ENCODE data around the gene HPCAL4.

Gene HPCAL4

DNA sequence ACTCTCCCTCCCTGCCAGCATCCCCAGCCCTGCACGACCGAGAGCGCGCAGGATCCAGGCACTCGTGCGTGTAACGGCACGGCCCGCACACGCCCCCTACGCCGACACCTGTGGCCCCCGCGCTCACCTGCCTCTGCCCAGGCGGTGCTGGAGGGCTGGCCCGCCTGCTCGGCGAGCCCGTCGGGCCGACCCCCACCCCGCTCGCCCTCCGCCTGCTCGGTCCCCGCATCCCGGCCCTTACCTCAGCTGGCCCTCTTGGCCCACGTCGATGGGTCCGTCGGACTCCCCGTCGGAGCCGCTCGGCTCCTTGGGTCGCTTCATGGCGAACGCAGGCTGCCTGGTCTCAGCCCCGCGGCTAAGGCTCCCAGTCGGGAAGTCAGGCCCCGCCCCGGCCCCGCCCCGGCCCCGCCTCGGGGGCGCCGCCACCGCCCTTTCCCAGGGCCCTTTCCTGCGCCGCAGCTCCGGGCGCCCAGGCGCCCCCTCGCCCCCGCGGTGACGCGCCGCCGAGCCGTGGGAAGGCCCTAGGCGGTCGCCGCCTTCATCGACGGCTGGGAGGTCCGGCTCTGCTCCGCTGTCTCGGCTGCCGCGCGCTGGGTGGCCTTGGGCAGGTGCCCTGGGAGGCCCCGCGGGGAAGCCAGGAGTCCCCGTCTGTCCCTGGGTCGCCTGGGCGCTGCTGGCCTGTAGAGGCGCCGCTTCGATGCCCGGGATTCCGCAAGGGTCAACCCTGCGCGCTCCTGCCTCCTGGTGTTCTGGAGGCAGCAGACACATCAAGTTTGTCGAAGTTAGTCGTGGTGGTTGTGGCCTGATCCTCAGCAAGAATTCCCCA lies 51.7 kb downstream of the HPCAL4 start, which contains the start of gene HEYL:
TSS of gene HEYL (minus strand) at position 339 of the 826 bp plus-strand sequence. CDS start at position 321, 18 bp downstream.
- H3K36me3 ChIP-seq (ENCODE audit: control insufficient read depth in 2 of 2, insufficient read depth in 1 of 2, low read length in 2 of 2), result no peaks in the 10 kb centered on the region
- ChIA-PET POLR2A (interaction anchor here (1.3 to 1.8 kb wide), 2 partner anchors 33 to 65 kb away, joined by 3 to 5 read pairs; no protein-coding TSS in a partner anchor), CTCF (interaction anchor here (0.6 to 3.2 kb wide), 12 partner anchors 9 to 327 kb away, joined by 3 to 14 read pairs (median 4); no protein-coding TSS in a partner anchor)
- H3K9me3 ChIP-seq (ENCODE audit: control insufficient read depth, insufficient read depth, low read depth, low read length), result no peaks in the 10 kb centered on the region
- no peaks in the 10 kb centered on the region for H3K4me1 ChIP-seq (ENCODE audit: control insufficient read depth, insufficient read depth, low read length)
- peak within 1 kb of the TSS; percentile 58; the same call in 1 of the 2 replicates for H3K27ac ChIP-seq (ENCODE audit: extremely low read depth, low read depth, low read length)
- H3K4me3 ChIP-seq (ENCODE audit: low read depth, low read length), result peak within 1 kb of the TSS; percentile 53
- 0 out of 2 replicates have a peak, but pooled peaks have one; percentile 29 for TF ChIP-seq ZNF629 (tag by site-specific recombination; IDR thresholded peaks at IDR 0.05)
- TF ChIP-seq, protein P1, sequence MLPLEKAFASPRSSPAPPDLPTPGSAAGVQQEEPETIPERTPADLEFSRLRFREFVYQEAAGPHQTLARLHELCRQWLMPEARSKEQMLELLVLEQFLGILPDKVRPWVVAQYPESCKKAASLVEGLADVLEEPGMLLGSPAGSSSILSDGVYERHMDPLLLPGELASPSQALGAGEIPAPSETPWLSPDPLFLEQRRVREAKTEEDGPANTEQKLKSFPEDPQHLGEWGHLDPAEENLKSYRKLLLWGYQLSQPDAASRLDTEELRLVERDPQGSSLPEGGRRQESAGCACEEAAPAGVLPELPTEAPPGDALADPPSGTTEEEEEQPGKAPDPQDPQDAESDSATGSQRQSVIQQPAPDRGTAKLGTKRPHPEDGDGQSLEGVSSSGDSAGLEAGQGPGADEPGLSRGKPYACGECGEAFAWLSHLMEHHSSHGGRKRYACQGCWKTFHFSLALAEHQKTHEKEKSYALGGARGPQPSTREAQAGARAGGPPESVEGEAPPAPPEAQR (tag by site-specific recombination; IDR thresholded peaks at IDR 0.05), result no peak
- TF ChIP-seq GLIS1 (tag by site-specific recombination; IDR thresholded peaks at IDR 0.05), result peak; percentile 89
- TF ChIP-seq ZNF777 (tag by site-specific recombination; IDR thresholded peaks at IDR 0.05; ENCODE audit: borderline replicate concordance), result peak; percentile 98
- TF ChIP-seq ZBTB8A (tag by site-specific recombination; IDR thresholded peaks at IDR 0.05), result peak; percentile 94
- no peak for TF ChIP-seq ZNF394 (tag by site-specific recombination; IDR thresholded peaks at IDR 0.05; ENCODE audit: borderline replicate concordance)
- 0 out of 2 replicates have a peak, but pooled peaks have one; percentile 35 for TF ChIP-seq ZNF76 (tag by site-specific recombination; IDR thresholded peaks at IDR 0.05; ENCODE audit: borderline replicate concordance, low read depth)
- peak; percentile 87 for TF ChIP-seq IKZF3 (tag by site-specific recombination; IDR thresholded peaks at IDR 0.05)
- peak; percentile 90 for TF ChIP-seq KLF1 (tag by site-specific recombination; IDR thresholded peaks at IDR 0.05)
- peak; percentile 82 for TF ChIP-seq ZNF600 (tag by site-specific recombination; IDR thresholded peaks at IDR 0.05)
- TF ChIP-seq, protein P2, sequence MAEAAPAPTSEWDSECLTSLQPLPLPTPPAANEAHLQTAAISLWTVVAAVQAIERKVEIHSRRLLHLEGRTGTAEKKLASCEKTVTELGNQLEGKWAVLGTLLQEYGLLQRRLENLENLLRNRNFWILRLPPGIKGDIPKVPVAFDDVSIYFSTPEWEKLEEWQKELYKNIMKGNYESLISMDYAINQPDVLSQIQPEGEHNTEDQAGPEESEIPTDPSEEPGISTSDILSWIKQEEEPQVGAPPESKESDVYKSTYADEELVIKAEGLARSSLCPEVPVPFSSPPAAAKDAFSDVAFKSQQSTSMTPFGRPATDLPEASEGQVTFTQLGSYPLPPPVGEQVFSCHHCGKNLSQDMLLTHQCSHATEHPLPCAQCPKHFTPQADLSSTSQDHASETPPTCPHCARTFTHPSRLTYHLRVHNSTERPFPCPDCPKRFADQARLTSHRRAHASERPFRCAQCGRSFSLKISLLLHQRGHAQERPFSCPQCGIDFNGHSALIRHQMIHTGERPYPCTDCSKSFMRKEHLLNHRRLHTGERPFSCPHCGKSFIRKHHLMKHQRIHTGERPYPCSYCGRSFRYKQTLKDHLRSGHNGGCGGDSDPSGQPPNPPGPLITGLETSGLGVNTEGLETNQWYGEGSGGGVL (tag by site-specific recombination; IDR thresholded peaks at IDR 0.05), result peak; percentile 81
- TF ChIP-seq ZNF555 (tag by site-specific recombination; conservative IDR thresholded peaks at IDR 0.05), result no peak
- TF ChIP-seq ZIC2 (tag by site-specific recombination; IDR thresholded peaks at IDR 0.05), result peak; percentile 91
- TF ChIP-seq, protein P3, sequence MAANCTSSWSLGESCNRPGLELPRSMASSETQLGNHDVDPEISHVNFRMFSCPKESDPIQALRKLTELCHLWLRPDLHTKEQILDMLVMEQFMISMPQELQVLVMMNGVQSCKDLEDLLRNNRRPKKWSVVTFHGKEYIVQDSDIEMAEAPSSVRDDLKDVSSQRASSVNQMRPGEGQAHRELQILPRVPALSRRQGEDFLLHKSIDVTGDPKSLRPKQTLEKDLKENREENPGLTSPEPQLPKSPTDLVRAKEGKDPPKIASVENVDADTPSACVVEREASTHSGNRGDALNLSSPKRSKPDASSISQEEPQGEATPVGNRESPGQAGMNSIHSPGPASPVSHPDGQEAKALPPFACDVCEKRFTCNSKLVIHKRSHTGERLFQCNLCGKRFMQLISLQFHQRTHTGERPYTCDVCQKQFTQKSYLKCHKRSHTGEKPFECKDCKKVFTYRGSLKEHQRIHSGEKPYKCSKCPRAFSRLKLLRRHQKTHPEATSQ (tag by site-specific recombination; IDR thresholded peaks at IDR 0.05), result peak; percentile 48; the same call in 1 of the 2 replicates
- TF ChIP-seq, protein P4, sequence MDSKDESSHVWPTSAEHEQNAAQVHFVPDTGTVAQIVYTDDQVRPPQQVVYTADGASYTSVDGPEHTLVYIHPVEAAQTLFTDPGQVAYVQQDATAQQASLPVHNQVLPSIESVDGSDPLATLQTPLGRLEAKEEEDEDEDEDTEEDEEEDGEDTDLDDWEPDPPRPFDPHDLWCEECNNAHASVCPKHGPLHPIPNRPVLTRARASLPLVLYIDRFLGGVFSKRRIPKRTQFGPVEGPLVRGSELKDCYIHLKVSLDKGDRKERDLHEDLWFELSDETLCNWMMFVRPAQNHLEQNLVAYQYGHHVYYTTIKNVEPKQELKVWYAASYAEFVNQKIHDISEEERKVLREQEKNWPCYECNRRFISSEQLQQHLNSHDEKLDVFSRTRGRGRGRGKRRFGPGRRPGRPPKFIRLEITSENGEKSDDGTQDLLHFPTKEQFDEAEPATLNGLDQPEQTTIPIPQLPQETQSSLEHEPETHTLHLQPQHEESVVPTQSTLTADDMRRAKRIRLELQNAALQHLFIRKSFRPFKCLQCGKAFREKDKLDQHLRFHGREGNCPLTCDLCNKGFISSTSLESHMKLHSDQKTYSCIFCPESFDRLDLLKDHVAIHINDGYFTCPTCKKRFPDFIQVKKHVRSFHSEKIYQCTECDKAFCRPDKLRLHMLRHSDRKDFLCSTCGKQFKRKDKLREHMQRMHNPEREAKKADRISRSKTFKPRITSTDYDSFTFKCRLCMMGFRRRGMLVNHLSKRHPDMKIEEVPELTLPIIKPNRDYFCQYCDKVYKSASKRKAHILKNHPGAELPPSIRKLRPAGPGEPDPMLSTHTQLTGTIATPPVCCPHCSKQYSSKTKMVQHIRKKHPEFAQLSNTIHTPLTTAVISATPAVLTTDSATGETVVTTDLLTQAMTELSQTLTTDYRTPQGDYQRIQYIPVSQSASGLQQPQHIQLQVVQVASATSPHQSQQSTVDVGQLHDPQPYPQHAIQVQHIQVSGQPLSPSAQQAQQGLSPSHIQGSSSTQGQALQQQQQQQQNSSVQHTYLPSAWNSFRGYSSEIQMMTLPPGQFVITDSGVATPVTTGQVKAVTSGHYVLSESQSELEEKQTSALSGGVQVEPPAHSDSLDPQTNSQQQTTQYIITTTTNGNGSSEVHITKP (tag by site-specific recombination; IDR thresholded peaks at IDR 0.05), result peak; percentile 31; the same call in 1 of the 2 replicates
- TF ChIP-seq, protein P5, sequence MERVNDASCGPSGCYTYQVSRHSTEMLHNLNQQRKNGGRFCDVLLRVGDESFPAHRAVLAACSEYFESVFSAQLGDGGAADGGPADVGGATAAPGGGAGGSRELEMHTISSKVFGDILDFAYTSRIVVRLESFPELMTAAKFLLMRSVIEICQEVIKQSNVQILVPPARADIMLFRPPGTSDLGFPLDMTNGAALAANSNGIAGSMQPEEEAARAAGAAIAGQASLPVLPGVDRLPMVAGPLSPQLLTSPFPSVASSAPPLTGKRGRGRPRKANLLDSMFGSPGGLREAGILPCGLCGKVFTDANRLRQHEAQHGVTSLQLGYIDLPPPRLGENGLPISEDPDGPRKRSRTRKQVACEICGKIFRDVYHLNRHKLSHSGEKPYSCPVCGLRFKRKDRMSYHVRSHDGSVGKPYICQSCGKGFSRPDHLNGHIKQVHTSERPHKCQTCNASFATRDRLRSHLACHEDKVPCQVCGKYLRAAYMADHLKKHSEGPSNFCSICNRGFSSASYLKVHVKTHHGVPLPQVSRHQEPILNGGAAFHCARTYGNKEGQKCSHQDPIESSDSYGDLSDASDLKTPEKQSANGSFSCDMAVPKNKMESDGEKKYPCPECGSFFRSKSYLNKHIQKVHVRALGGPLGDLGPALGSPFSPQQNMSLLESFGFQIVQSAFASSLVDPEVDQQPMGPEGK (tag by site-specific recombination; IDR thresholded peaks at IDR 0.05), result peak; percentile 81
- peak; percentile 85 for TF ChIP-seq ZFHX2 (tag by site-specific recombination; conservative IDR thresholded peaks at IDR 0.05)
- TF ChIP-seq ZNF175 (tag by site-specific recombination; IDR thresholded peaks at IDR 0.05), result no peak
- peak; percentile 99 for TF ChIP-seq SCRT2 (tag by site-specific recombination; IDR thresholded peaks at IDR 0.05)
- no peak for TF ChIP-seq ZNF155 (tag by site-specific recombination; IDR thresholded peaks at IDR 0.05)
- TF ChIP-seq, protein P6, sequence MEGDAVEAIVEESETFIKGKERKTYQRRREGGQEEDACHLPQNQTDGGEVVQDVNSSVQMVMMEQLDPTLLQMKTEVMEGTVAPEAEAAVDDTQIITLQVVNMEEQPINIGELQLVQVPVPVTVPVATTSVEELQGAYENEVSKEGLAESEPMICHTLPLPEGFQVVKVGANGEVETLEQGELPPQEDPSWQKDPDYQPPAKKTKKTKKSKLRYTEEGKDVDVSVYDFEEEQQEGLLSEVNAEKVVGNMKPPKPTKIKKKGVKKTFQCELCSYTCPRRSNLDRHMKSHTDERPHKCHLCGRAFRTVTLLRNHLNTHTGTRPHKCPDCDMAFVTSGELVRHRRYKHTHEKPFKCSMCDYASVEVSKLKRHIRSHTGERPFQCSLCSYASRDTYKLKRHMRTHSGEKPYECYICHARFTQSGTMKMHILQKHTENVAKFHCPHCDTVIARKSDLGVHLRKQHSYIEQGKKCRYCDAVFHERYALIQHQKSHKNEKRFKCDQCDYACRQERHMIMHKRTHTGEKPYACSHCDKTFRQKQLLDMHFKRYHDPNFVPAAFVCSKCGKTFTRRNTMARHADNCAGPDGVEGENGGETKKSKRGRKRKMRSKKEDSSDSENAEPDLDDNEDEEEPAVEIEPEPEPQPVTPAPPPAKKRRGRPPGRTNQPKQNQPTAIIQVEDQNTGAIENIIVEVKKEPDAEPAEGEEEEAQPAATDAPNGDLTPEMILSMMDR (tag by site-specific recombination; IDR thresholded peaks at IDR 0.05), result peak; percentile 95
- peak; percentile 34 for TF ChIP-seq SP2 (tag by site-specific recombination; IDR thresholded peaks at IDR 0.05)
- TF ChIP-seq SP3 (tag by site-specific recombination; IDR thresholded peaks at IDR 0.05), result peak; percentile 79
- no peak for TF ChIP-seq ZNF354C (tag by site-specific recombination; IDR thresholded peaks at IDR 0.05; ENCODE audit: borderline replicate concordance, low read depth)

Data from HEK293 (cell line).